Measurements from ENCODE around the gene OCIAD2.
A peak's percentile ranks its signal among the peaks of the same experiment; 100 is the strongest.
"Not testable (repeated sequence)": the region's sequence is repeated elsewhere in the genome, so short reads cannot be mapped to it uniquely, and the experiment has no call there.

OCIAD2 gene

GRCh38 chr4:48906206-48907173, at the start of gene OCIAD2:
Gene OCIAD2 (minus strand): TSS chr4:48906774. CDS start chr4:48904549, 2,225 bp downstream.
- peak; percentile 88 for DNase-seq (ENCODE audit: low spot score)

GRCh38 chr4:48954314-48954713, 47.7 kb upstream of the OCIAD2 start:
- DNase-seq (ENCODE audit: low spot score): no peak

GRCh38 chr4:48949518-48950219, 43.1 kb upstream of the OCIAD2 start:
- DNase-seq (ENCODE audit: low spot score): no peak

GRCh38 chr4:48949086-48949485, 42.5 kb upstream of the OCIAD2 start:
- no peak for DNase-seq (ENCODE audit: low spot score)

- DNase-seq (ENCODE audit: low spot score): no peak
These were observed 41.2 kb upstream of the OCIAD2 start for GRCh38 chr4:48947731-48948130.

- DNase-seq (ENCODE audit: low spot score): no peak
These were observed 39.4 kb upstream of the OCIAD2 start for GRCh38 chr4:48945981-48946380.

- DNase-seq (ENCODE audit: low spot score): peak; percentile 31
These were observed 38.2 kb upstream of the OCIAD2 start for GRCh38 chr4:48944756-48945241.

GRCh38 chr4:48944252-48944651, 37.7 kb upstream of the OCIAD2 start:
- DNase-seq (ENCODE audit: low spot score): no peak

GRCh38 chr4:48943387-48943786, 36.8 kb upstream of the OCIAD2 start:
- no peak for DNase-seq (ENCODE audit: low spot score)

GRCh38 chr4:48939785-48940184, 33.2 kb upstream of the OCIAD2 start:
- no peak for DNase-seq (ENCODE audit: low spot score)

- DNase-seq (ENCODE audit: low spot score): no peak
These were observed 32.3 kb upstream of the OCIAD2 start for GRCh38 chr4:48938831-48939230.

GRCh38 chr4:48937033-48937432, 30.5 kb upstream of the OCIAD2 start:
- no peak for DNase-seq (ENCODE audit: low spot score)

- DNase-seq (ENCODE audit: low spot score): no peak
These were observed 24.9 kb upstream of the OCIAD2 start for GRCh38 chr4:48931459-48931858.

- DNase-seq (ENCODE audit: low spot score): no peak
These were observed 24.1 kb upstream of the OCIAD2 start for GRCh38 chr4:48930654-48931053.

GRCh38 chr4:48924416-48924815, 17.8 kb upstream of the OCIAD2 start:
- no peak for DNase-seq (ENCODE audit: low spot score)

GRCh38 chr4:48923065-48923464, 16.5 kb upstream of the OCIAD2 start:
- DNase-seq (ENCODE audit: low spot score): not testable (repeated sequence)

GRCh38 chr4:48914311-48914710, 7.7 kb upstream of the OCIAD2 start:
- no peak for DNase-seq (ENCODE audit: low spot score)

GRCh38 chr4:48913346-48913745, 6.8 kb upstream of the OCIAD2 start:
- DNase-seq (ENCODE audit: low spot score): no peak

- no peak for DNase-seq (ENCODE audit: low spot score)
These were observed 5.8 kb upstream of the OCIAD2 start for GRCh38 chr4:48912349-48912748.

GRCh38 chr4:48910511-48910910, 3.9 kb upstream of the OCIAD2 start:
- DNase-seq (ENCODE audit: low spot score): no peak

- peak; percentile 48 for DNase-seq (ENCODE audit: low spot score)
These were observed 3.1 kb upstream of the OCIAD2 start for GRCh38 chr4:48909697-48910096.

GRCh38 chr4:48908687-48909086, 2.1 kb upstream of the OCIAD2 start:
- DNase-seq (ENCODE audit: low spot score): no peak

Measured in CD4-positive, alpha-beta T cell treated with Interleukin-2 at 100 ng/mL for 4 hours (primary cell).